ENCODE results near the gene CABLES2. TPM values are rescaled to one million over a fixed set of nuclear protein-coding genes. Genes with fewer than 3 reads are reported as not detected.

CABLES2 gene
- total RNA-seq, 1 experiment from 2014 or later: 8.3 TPM

DNA sequence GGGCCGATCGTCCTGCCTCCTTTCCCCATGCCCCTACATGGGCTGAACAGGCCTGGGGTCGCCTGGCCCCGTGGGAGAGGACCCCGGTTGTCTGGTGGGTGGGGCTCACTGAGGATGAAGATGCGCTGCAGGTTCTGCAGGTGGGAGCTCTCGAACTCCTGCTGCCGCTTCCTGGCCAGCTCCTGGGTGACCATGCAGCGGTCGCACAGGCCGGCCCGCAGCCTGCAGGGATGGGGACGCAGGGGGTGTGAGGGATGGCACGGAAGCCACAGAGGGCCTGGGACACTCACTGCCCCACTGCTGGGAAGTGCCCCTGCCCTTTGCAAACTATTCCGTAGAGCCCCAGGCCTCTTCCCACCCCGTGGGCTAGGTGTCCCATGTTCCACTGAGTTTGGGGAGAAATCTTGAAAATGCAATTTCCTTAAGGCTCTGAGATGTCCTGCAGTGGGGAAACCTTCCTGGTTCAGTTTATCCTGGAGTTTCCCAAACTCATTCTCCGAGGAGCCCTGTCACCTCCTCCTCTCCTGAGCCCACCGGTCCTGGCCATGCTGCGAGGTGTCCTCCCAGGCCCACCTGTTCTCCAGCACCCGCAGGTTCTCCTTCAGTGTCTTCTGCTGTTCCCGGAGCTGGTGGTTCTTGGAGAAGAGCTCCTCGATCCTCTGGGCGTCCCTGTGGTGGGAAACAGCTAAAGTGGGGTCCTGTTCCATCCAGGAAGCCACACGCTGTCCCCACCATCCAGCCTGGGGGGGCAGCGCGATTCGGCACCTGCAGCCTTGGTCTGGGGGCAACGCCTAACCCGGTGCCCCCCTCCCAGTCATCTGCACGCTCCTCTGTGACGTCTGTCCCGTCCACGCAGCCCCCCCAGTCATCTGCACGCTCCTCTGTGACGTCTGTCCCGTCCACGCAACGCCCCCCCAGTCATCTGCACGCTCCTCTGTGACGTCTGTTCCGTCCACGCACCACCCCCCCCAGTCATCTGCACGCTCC lies 9.9 kb upstream of the CABLES2 start:
- peak; percentile 72 for DNase-seq
- Histone ChIP-seq H3K27me3 (ENCODE audit: control insufficient read depth, insufficient read depth, low read length) (no peaks in the 10 kb centered on the region), H3K36me3 (replicated peaks; ENCODE audit: control insufficient read depth, insufficient read depth, low read length) (no peaks in the 10 kb centered on the region), H3K4me3 (ENCODE audit: insufficient read depth, low read depth, low read length) (no peak overlapping the region)

DNA sequence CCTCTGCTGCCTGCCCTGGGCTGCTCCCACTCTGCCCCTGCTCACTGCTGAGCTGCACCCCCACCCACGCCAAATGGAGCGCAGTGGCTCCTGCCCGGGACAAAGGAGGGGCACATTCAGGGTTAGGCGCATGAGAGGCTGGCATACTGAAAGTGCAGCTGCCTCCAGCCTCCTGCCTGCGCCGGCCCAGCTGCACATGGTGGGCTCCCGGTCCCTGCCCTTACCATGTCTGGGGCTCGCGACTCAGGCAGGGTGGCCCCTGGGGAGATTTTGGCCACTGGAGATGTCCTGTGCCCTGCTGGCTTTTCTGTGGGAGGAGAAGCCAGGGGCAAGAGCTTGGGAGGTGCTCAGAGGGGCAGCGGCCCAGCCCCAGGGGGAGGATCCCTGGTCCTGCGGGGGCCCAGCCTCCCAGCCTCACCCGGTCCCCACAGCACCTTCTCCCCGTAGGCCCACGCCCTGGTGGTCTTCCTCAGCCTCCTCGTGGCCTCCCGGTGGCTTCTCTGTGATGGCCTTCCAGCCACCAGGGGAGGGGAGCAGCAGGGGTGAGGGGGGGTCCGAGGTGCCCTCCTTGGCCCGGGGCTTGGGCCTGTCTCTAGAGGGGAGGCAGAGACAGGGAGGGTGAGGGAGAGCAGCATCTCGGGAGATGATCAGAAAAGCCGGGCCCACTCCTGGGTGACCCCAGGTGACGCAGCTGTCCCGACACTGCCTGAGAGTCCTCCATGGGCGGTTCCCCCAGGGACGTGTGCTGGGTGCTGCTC lies 8.4 kb upstream of the CABLES2 start:
- no peaks in the 10 kb centered on the region for H3K27me3 ChIP-seq (ENCODE audit: control insufficient read depth, insufficient read depth, low read length)
- H3K36me3 ChIP-seq (replicated peaks; ENCODE audit: control insufficient read depth, insufficient read depth, low read length): no peaks in the 10 kb centered on the region
- no peak overlapping the region for H3K4me3 ChIP-seq (ENCODE audit: insufficient read depth, low read depth, low read length)
- DNase-seq: no peak

DNA sequence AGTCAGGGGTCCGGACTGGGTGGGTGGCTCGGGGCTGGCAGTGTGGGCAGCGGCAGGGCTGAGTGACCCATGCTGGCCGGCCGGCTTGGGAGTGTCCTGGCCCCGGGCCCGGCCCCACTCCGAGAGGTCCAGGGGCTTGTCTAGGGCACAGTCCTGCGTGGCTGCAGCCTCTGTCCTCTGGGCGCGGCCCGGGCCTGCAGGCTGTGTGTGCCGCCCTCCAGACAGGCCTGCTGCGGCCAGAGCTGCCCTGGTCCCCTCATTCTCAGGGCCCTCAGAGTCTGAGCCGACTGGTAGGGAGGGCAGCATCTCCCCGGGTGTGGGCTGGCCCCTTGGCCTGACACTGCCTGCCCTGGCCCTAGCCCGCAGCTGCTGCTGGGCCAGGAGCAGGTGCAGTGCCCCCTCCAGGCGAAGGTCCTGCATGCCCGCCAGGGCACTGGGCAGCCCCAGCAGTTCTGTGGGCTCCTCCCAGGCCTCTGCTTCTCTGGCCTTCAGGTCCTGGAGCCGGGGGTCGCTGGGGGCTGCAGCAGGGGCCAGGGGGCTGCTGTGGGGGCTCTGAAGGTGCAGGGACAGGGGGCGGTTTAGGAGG lies 6.9 kb upstream of the CABLES2 start:
- H3K27me3 ChIP-seq (ENCODE audit: control insufficient read depth, insufficient read depth, low read length): no peaks in the 10 kb centered on the region
- H3K36me3 ChIP-seq (replicated peaks; ENCODE audit: control insufficient read depth, insufficient read depth, low read length): no peaks in the 10 kb centered on the region
- peak; percentile 93 for DNase-seq
- H3K4me3 ChIP-seq (ENCODE audit: insufficient read depth, low read depth, low read length): no peak overlapping the region

DNA sequence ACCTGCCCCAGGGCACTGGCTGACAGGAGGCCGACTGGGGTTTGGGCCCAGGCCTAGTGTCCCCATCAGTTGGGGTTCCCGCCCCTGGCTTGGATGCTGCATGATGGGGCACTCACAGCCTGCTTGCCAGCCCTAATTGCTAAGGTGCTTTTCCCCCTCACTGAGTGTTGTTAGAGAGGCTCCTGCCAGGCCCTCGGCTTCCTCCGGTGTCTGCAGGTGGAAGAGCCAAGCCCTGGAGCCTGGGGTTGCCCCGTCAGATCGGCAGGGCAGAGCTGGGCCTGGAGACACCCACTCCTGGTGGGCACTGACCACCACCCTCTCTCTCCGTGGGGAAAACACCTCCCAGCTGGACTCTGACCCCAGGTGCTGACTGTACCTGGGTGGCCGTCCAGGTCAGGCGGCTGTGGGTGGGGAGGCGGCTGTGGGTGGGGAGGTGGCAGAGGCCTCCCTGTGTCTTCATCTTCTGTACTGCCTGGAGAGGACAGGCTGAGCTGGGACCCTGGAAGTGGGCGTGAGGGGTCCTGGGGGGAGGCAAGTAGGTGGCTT lies 6.0 kb upstream of the CABLES2 start:
- no peaks in the 10 kb centered on the region; the same call in 1 of the 2 replicates for H3K27me3 ChIP-seq (ENCODE audit: control insufficient read depth, insufficient read depth, low read length)
- no peaks in the 10 kb centered on the region for H3K36me3 ChIP-seq (replicated peaks; ENCODE audit: control insufficient read depth, insufficient read depth, low read length)
- DNase-seq: no peak
- H3K4me3 ChIP-seq (ENCODE audit: insufficient read depth, low read depth, low read length): no peak overlapping the region

DNA sequence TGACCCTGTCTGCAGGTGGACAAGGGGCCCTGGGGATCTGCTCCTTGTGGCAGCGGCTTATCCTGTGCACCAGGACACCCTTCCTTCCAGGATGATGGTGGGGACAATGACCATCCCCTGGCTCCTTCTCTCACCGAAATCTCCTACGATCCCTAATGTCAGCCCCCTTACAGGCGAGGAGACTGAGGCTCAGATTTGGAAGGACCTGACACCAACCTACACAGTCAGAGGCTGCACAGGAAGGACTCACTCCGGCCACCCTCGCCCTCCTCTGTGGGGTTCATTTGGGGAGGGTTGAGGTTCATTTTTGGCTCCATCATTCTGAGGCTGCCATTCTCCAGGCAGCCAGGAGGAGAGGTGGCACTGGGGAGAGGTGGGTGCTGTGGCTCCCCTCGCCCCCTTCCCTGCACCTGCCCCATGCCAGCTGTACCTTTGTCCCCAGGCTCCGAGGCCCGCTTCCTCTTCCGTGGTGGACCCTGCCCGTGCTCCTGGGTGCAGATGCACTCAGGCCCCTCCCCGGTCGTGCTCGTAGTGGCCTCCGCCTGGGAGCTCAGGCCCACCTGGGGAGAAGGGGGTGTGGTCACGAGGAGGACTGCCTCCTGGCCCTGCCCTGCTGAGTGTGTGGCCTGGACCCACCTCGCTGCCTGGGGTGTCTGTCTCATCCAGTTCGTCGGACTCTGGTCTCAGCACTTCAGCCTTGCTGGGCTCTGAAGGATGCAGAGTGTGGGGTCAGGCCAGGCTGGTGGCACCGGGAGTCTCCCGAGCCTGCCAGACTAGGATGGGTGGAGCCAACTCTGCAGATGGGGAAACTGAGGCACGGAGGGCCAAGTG lies 5.3 kb upstream of the CABLES2 start:
- Histone ChIP-seq H3K27me3 (ENCODE audit: control insufficient read depth, insufficient read depth, low read length) (peaks cover 2% of the 10 kb centered on the region), H3K4me3 (ENCODE audit: insufficient read depth, low read depth, low read length) (no peak overlapping the region), H3K36me3 (replicated peaks; ENCODE audit: control insufficient read depth, insufficient read depth, low read length) (no peaks in the 10 kb centered on the region)
- DNase-seq: no peak

DNA sequence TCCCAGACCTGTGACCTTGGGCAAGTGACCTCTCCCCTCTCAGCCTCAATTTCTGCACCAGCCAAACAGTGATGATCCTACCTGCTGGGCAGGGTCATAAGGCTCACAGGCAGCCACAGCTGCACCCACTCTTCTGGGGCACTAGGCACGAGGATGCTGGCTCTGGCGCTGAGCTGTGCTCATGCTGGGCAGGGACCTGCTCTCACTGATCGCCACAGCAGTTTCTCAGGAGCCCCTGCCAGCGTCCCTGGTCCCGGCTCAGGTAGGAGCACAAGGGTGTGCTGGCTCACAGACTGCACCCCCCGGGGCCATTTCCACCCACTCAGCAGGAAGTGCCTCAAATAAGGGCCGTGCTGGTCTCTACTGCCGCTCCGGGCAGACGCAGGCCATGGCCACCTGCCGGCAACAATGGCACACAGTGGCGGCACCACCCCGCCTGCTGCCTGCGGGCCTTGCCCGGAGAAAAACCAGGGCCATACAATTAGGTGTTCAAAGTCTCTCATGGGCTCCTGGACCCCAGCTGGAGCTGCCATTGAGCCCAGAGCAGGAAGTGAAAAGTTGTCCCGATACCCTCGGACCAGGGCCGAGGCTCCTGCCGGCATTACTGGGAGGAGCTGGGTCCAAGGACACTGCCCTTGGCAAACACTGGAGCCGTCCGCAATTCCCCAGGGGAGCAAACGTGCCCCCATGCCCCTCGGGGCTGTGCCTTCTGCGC lies 4.6 kb upstream of the CABLES2 start:
- H3K4me3 ChIP-seq (ENCODE audit: insufficient read depth, low read depth, low read length): no peak overlapping the region
- H3K36me3 ChIP-seq (replicated peaks; ENCODE audit: control insufficient read depth, insufficient read depth, low read length): no peaks in the 10 kb centered on the region
- H3K27me3 ChIP-seq (ENCODE audit: control insufficient read depth, insufficient read depth, low read length): peaks cover 2% of the 10 kb centered on the region
- DNase-seq: no peak

DNA sequence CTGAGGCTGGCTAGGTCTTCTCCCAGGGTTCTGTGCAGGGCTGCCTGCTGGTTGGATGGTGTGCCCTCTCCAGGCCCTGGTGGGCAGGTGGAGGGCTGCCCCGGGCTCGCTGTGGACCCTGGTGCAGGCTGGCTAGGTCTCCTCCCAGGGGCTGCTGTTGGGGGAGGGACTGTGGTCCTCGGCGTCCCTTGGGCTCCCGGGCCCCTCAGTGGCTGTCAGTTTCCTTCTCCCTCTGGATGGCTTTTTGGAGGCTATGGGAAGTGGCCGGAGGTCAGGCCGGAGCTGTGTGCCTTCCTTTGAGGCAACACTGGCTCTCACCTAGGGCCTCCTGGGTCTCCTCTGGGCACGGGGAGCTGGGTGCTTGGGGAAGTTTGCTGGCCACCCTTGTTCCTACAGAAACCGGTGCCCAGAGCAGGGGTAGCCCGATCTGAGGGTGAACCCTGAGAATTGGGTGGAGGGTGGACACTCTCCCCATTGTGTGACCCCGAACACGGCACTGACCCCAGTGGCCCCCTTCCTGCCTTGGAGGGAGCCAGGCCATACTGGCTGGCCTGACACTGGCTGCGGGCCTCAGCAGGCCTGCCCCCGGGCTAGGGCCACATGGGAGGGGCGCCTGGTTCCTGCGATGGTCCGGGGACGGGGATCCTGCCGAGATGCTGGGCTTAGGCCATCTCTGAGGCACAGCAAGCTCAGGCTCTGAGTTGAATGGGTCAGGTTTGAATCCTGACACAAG lies 3.8 kb upstream of the CABLES2 start:
- H3K36me3 ChIP-seq (replicated peaks; ENCODE audit: control insufficient read depth, insufficient read depth, low read length): no peaks in the 10 kb centered on the region

DNA sequence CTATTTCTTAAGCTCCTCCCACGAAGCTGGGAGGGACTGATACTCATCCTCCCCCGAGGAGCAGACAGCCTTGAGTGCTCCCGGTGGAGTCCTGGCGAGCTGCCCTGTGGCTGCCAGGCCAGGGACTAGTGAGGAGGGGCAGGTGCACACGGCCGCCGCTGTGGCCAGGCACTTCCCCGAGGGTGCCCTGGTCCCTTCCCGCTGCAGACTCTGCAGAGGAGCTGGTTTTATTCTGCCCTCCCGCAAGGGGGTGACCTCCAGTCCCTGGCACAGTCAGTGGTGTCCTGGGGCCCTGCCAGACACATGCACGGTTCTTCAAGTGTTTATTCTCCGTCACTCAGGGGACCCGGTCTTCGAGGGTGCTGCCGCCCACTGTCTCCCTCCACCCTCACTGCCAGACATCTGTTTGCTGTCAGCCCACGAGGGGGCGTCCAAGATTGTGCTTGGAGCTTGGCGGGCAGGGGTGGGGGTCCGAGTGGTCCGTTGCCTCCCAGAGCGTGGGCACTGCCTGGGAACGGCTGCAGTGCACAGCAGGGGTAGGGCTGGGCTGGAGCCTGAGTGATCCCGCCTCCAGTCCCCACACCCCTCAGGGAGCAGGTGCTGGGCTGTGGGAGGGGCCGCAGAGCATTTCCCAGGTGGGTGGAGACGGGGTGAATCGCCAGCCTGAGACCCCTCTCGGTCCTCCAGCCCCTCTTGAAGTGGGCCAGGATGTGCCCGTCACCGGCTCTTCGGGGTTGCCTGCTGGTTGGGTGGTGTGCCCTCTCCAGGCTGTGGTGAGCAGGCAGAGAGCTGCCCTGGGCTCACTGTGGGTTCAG lies 3.1 kb upstream of the CABLES2 start:
- Histone ChIP-seq H3K36me3 (replicated peaks; ENCODE audit: control insufficient read depth, insufficient read depth, low read length) (no peaks in the 10 kb centered on the region), H3K4me3 (ENCODE audit: insufficient read depth, low read depth, low read length) (no peak overlapping the region), H3K27me3 (ENCODE audit: control insufficient read depth, insufficient read depth, low read length) (peaks cover 2% of the 10 kb centered on the region)
- DNase-seq: peak; percentile 97

More for the DNA sequence above, 3.8 kb upstream of the CABLES2 start:
- Histone ChIP-seq H3K27me3 (ENCODE audit: control insufficient read depth, insufficient read depth, low read length) (peaks cover 2% of the 10 kb centered on the region), H3K4me3 (ENCODE audit: insufficient read depth, low read depth, low read length) (no peak overlapping the region)
- DNase-seq: no peak

DNA sequence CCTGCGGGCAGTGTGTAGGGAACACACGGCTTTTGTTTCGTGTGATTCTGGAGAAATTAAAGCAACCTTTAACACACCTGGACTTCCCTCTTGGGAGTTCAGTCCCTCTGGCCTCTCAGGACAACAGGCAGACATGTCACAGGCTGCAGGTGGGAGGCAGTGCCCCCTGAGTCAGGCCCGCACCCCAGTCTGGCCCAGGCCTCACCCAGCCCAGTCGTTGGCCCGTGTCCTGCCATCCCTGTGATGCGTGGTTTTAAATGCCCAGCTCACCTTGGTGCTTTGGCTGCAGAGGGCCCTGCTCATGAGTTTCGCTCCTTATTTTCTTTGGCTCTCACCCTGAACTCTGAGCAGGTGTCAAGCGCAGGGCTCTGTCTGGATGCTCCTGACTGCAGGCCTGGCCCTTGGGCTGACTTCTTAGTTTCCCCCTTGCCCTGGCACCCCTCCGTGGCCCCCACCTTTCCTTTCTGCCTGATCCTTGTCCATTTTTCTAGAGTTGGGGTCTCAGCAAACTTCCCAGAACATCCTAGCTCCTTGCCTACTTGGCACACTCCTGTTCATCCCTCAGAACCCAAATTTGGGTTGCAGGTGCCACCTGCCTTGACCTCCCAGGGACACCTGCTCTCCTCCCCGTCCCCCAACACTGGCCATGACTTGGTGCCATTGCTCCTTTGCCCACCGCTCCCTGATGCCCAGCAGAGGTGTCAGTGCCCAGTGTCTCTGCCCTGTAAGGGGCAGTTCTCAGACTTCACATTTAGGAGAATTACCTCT lies 2.2 kb upstream of the CABLES2 start:
- Histone ChIP-seq H3K4me3 (ENCODE audit: insufficient read depth, low read depth, low read length) (no peak overlapping the region), H3K36me3 (replicated peaks; ENCODE audit: control insufficient read depth, insufficient read depth, low read length) (no peaks in the 10 kb centered on the region), H3K27me3 (ENCODE audit: control insufficient read depth, insufficient read depth, low read length) (peaks cover 2% of the 10 kb centered on the region)
- no peak for DNase-seq

DNA sequence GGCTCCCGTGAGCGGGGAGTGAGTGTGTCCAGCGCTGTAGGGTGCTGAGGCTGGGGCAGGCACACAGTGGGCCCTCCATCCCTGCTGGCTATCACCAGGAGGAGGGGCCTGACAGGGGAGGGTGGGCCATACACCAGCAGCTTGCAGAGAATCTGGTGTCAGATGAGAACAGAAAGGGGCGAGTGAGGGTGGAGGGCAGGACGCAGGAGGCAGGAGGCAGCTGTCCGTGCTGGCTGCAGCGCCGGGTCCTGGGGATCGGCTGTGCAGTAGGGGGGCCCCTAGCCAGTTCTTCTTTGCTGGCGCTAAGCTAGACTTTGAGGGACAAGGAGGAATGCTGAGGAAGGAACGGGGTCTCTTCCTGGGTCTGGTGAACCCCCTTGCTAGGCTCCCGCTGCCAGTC lies 1.6 kb upstream of the CABLES2 start:
- no peak for DNase-seq
- Histone ChIP-seq H3K27me3 (ENCODE audit: control insufficient read depth, insufficient read depth, low read length) (peaks cover 2% of the 10 kb centered on the region), H3K36me3 (replicated peaks; ENCODE audit: control insufficient read depth, insufficient read depth, low read length) (no peaks in the 10 kb centered on the region), H3K4me3 (ENCODE audit: insufficient read depth, low read depth, low read length) (no peak overlapping the region)

DNA sequence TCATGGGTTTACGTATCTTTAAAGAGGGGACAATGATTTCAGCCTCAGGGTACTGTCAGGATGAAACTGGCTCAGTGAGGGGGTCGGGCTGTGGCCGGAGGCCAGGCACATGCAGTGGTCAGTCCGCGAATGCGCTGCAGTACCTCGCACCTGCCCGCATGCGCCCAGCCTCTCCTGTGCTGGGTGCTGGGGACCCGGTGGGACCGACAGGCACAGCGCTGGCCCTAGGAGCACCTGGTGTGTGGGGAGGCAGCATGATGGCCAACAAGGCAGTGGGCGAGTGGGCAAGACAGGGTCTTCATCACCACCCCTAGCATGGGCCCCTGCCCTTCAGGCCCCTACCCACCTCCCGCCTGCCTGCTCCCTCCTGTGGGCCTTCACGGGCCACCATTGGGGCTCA lies 970 bp upstream of the CABLES2 start:
- no peak overlapping the region for H3K4me3 ChIP-seq (ENCODE audit: insufficient read depth, low read depth, low read length)
- DNase-seq: no peak

More for the DNA sequence above, 970 bp upstream of the CABLES2 start:
- Histone ChIP-seq H3K36me3 (replicated peaks; ENCODE audit: control insufficient read depth, insufficient read depth, low read length) (no peaks in the 10 kb centered on the region), H3K27me3 (ENCODE audit: control insufficient read depth, insufficient read depth, low read length) (peaks cover 2% of the 10 kb centered on the region)

Measured in H7 (cell line).